GM12874 (cell line): Measurements from ENCODE around the gene STIMATE.

Source experiments
- TF ChIP-seq, protein P1 (sequence below): IDR thresholded peaks from 2 replicates; pipeline ENCODE4 v1.5.1; 2011; ENCODE audit warnings: low read depth, mild to moderate bottlenecking, control low read depth, low read length, moderate library complexity; ENCODE audit not compliant: insufficient read depth

STIMATE gene

DNA sequence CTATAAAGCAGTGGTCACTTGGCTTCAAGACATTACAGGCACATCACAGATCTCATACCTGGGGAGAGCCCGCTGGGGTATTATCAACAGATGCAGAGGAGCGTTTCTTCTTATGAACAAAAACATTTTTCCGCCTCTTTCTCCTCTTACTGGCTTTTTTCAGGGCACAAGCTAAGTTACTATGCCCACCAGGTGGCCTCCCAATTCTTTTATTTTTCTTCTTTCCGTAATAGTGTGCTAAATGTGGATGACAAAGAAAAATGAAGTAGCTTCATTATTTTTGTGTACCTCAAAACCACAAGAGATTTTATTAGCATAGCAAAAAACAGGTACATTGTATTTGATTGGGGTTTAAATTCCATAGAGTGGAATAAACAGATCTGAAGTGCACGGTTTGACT, 10.1 kb upstream of the STIMATE start:
- TF ChIP-seq, protein P1, sequence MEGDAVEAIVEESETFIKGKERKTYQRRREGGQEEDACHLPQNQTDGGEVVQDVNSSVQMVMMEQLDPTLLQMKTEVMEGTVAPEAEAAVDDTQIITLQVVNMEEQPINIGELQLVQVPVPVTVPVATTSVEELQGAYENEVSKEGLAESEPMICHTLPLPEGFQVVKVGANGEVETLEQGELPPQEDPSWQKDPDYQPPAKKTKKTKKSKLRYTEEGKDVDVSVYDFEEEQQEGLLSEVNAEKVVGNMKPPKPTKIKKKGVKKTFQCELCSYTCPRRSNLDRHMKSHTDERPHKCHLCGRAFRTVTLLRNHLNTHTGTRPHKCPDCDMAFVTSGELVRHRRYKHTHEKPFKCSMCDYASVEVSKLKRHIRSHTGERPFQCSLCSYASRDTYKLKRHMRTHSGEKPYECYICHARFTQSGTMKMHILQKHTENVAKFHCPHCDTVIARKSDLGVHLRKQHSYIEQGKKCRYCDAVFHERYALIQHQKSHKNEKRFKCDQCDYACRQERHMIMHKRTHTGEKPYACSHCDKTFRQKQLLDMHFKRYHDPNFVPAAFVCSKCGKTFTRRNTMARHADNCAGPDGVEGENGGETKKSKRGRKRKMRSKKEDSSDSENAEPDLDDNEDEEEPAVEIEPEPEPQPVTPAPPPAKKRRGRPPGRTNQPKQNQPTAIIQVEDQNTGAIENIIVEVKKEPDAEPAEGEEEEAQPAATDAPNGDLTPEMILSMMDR = no peak

DNA sequence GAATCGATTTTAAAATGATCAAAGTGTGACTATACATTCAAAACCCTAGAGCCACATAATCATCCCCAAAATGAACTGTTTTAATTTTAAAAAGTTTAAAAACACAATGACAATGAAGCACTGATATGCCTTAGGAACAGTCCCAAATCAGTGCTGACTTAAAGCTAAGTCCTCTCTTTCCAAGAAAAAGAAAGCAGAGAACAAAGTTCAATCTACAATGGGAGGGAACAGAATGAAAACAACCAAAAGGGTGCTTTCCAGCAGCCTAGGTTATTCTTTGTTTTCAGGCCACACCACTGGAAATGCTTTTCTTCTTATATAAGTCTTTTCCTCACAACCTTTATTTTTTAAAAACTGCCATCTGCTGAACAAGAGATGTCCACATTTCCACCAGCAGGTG, 7.2 kb upstream of the STIMATE start:
- TF ChIP-seq, protein P1 = no peak

DNA sequence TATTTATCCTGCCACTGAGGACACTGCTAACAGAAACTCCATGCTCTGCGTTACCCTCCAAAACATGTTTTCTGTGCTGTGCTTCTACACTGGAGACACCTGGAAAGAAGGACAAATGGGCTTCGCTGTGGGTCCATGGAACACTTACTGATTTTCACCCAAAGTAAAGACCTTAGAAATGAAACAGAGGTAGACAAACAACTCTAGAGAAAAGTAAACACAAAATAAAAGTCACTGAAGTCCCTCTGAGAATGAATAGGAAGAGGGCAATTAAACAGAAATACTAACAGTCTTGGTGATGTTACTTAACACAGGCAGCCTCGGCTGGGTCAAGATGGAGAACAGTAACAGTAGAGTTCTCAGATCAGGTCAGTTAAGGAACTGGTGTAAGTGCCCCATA, 6.7 kb upstream of the STIMATE start:
- TF ChIP-seq, protein P1 = no peak

DNA sequence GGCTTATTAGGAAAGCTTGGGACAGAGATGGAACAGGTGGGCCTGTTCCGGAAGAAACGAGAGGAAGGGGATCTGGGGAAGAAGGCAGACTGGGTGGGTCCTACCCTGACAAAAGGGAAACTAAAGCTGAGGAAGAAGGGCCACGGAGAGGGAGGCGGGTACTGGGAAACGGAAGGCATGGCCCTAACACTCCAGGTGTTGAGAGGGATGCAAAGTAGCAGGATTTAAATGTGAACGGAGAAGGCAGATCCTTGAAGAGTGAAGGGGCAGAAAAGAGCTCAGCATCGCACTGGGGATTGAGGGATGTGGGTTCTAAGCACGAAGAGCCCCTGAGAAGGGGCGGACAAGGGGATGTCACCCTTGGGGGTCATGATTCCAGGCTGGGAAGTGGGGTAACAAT, 735 bp downstream of the STIMATE start:
- TF ChIP-seq, protein P1 = no peak

DNA sequence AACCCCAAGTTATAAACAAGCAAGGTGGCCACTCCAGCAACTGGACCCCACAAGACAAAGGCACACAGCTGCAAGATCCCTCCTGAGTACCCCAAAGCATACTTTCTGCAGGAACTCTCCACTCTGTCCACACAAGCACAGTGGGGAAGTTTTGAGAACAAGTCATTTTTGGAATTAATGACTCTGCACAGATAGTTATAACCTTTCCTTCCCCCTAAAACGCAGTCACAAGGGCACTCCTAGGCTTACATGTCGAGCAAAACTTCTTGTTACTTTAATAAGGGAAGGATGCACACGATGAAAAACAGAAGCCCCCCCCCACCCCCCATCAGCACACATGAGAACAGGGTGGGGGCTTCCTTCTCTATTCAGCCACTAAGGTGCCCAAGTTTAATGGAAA, 1.2 kb downstream of the STIMATE start:
- TF ChIP-seq, protein P1 = no peak

DNA sequence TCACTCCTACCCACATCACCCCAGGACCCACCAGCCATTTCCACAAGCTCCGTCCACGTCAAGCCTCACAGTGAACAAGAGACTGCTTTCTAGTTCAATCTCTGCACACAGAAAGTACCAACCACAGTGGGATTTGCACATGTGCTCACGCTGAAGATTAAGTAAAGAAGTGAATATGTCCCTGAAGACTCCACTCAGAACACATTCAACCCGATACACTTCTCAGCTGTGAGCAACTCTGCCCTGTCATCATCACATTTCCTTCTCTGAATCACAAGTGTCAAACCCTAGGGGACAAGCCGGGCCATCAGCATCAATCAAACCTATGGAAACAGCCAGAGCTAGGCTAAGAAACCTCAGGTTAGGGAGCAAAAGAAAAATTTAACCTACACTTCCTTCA, 1.9 kb downstream of the STIMATE start:
- TF ChIP-seq, protein P1 = no peak

DNA sequence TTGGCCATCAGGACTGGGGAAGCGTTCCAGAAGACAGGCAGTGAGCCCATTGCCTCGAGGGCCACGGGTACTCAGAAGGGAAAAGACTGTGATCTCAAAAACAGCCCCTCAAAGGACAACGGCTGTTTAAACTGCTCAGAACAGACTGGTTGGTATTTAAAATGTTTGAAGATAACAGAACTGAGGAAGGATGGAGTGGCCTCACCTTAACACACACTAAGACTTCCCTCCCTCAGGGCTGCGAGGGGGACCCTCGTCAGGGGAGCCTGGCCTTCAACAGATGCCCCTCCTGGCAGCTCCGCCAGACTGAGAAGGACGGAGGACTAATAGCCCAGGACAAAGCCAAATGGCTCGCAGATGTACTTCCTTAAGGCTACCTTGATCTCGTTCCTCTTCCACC, 2.6 kb downstream of the STIMATE start:
- TF ChIP-seq, protein P1 = no peak

DNA sequence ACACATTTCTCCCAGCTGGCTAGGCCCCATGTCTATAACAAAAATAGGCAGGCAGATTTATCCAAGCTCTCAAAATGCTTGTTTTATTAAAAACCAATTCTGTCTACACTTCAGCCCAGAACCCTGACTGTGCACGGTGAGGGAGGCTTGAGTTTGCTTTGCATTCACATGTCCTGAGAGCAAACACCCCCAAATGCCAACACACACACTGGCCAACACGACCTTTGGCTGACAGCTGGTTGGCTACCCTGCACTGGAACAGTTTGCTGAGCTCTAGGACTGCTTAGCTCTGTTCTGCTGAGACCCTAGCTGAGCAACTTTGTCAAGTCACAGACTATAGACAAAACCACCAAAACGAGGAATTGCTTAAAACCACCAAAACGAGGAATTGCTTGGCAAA, 3.6 kb downstream of the STIMATE start:
- TF ChIP-seq, protein P1 = no peak
